ENCODE measurements around the gene PCDH15.

DNA sequence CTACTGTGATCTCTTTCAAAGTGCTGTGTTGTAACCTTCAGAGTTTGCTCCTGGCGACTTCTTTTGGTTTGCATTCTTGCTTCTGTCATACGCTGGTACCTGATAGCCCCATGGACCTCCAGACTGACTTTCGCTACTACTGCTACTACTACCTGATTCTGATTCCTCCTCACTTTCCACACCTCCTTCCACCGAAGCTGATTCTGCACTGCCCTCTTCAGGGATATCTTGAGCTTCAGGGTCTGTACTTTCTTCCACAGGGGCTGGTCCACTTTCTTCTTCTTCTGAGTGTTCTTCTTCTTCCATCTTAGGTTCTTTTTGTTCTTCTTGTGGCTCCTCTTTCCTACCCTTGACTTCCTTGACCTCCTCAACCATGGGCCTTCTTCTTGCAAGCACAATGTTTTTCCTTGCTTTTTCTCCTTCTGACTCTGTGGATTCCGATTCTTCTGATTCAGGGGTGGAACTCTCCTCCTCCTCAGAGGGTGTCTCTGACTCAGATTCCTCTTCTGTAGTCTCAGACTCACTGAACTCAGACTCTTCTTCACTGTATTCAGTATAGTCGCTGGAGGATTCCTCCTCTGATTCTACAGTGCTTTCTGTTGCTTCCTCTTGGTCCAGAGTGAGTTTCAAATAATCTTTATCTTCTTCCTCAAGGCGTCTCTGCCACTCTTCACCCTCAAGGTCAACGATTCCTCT is 992.2 kb downstream of the PCDH15 start:
- TF ChIP-seq POLR2AphosphoS5 (IDR thresholded peaks at IDR 0.05) = no peak
- TF ChIP-seq, protein P1, sequence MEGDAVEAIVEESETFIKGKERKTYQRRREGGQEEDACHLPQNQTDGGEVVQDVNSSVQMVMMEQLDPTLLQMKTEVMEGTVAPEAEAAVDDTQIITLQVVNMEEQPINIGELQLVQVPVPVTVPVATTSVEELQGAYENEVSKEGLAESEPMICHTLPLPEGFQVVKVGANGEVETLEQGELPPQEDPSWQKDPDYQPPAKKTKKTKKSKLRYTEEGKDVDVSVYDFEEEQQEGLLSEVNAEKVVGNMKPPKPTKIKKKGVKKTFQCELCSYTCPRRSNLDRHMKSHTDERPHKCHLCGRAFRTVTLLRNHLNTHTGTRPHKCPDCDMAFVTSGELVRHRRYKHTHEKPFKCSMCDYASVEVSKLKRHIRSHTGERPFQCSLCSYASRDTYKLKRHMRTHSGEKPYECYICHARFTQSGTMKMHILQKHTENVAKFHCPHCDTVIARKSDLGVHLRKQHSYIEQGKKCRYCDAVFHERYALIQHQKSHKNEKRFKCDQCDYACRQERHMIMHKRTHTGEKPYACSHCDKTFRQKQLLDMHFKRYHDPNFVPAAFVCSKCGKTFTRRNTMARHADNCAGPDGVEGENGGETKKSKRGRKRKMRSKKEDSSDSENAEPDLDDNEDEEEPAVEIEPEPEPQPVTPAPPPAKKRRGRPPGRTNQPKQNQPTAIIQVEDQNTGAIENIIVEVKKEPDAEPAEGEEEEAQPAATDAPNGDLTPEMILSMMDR (IDR thresholded peaks at IDR 0.05) = no peak

Data from prostate gland (tissue), 2 donors.